HPDE6-E6E7 (cell line): ENCODE results near the gene UTF1.
A peak's percentile ranks its signal among the peaks of the same experiment; 100 is the strongest.

Experiments used
- DNase-seq: peaks from one replicate; pipeline ENCODE4 v3.0.0; 2011; ENCODE audit warnings: missing footprints; ENCODE audit errors: extremely low spot score

The UTF1 gene

DNA sequence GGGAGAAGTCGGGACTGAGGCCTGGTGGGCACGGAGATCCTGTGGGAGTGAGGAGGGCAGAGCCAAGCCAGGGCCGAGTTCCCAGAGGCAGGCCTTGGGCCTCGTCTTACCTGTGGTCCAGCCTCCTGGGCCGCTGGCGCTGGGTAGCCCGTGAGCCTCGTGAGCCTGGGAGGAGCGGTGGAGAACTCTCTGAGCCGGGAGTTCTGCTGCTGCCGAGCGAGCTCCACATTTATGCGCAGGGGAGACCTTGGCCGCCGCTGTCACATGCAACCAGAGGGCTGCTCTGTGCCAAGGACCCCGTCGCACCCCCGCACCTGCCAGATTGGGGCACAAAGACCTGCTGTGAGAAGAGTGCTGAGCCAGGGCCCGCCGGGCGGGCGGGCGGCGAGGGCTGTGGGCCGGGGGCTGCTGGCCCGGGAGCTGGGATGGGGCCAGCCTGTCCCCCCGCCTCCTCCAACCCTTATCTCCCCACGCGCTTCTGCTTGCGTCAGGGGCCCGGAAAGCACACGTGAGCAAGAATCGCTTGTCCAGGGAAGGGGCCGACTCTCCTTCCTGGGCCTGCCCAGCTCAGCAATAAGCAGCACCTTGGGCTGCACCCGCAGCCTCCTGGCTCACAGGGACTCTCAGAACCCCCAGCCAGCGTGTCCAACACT, 17.8 kb downstream of the UTF1 start:
- no peak for DNase-seq

DNA sequence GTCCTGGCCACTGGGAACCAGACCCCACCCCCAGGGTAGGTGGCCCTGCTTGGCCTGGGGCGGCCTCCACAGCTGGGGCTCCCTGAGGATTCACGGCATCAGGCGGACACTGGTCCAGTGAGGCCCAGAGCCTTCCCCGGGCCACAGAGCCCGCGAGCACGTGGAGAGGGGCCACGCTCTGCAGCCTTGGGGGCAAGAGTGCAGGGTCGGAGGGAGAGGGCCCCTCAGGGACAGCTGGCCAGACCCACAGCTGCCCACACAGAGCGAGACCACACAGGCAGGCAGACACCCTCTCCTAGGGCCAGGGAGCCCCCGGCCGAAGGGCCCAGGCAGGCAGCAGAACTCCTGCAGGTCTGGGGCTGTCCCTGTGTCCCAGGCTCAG, 18.3 kb downstream of the UTF1 start:
- no peak for DNase-seq

DNA sequence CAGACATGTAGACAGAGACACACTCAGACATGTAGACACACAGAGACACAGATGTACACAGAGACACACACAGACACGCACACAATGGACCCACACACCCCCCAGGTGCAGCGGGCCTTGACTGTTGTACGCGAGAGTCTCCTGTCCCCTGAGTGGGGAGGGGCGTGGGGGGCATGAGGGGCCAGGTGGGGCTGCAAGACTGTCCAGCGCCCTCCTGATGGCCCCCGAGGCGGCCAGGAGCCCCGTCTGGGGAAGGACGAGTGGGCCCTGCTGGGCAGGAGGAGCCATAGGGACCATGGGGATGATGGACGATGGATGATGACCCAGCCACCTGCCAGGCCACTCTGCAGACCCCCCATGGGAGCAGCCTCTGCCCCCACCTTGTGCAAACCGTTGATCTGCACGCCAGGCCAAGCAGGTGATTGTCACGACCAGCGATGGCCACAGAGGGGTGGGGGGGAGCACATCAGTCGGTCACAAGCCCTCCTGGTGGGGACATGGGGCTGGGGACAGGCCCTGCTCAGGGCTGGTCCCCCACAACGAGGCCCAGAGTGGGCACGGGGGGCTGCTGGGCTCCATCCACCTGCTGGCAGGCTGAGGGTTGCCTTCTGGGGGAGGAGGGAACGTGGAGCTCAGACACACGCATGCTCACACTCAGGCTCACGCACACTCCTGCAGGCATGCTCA, 19.2 kb downstream of the UTF1 start:
- DNase-seq = no peak

DNA sequence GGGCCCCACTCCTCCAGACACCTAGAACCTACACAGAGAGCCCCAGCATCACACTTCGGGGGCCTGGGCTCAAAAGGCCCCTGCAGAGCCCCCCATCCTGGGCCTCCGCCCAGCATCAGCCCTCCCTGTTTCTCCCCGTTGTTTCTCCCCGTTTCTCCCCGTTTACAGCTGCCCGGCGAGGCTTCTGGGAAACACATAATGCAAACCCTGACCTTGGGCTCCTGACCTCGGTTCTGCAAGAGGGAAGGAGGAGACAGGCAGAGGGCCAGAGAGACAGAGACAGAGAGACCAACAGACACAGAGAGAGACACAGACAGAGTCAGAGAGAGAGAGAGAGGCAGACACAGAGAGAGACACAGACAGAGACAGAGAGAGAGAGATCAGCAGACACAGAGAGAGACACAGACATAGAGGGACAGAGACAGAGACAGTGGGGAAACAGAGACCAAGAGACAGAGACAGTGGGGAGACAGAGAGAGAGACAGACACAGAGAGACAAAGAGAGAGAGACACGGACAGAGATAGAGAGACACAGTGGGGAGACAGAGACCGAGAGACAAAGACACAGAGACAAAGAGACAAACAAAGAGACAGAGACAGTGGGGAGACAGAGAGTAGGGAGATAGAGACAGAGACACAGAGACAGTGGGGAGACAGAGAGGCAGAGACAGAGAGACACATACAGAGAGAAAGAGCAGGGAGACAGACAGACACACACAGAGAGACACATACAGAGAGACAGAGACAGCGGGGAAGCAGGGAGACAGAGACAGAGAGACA, 20.1 kb downstream of the UTF1 start:
- DNase-seq = no peak

DNA sequence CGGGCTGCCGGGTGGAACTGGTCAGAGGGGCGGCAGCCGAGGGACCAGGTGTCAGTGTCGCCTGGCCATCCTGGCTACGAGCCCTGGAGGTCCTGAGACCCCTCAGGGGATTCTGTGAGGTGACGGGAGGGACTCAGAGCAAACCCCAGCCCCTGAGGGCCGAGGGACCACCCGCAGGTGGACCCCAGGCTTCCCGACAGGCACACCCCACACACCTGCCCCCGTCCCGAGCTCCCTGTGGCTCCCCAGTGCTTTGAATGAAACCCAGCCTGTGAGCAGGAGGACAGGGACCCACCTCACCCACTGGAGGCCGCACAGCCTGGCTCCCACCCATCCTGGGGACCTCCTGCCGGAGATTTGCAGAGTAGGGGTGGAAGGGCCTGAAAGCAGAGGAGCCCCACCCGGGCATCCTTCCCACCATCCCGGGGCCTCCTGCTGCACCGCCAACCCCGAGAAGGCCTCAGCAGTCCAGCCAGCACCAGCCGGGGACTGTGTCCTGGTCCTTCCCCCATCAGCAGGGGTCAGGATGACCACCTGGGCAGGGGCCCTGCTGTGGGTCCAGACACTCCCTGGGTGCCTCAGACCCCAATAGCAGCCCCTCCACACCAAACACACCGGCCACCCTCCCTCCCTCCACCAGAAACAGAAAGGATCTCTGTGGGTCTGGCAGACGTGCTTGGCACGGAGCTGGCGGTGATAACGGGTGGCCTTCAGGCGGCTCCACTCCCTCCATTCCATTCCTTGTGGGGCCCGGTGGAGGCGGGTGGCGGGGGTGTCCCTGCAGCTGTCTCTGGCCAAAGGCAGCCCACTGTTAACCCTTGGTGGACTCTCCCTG, 21.6 kb downstream of the UTF1 start:
- no peak for DNase-seq

DNA sequence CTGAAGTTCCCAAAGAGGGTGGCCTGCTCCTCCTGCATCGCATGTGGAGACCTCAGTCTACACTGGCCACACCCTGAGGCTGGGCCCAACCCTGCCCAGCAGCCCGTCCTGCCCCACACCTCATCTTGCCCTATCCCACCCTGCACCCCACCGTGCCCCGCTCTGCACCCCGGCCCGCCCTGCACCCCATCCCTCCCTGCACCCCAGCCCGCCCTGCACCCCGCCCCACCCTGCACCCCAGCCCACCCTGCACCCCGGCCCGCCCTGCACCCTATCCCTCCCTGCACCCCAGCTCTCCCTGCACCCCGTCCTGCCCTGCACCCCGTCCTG, 22.2 kb downstream of the UTF1 start:
- no peak for DNase-seq

DNA sequence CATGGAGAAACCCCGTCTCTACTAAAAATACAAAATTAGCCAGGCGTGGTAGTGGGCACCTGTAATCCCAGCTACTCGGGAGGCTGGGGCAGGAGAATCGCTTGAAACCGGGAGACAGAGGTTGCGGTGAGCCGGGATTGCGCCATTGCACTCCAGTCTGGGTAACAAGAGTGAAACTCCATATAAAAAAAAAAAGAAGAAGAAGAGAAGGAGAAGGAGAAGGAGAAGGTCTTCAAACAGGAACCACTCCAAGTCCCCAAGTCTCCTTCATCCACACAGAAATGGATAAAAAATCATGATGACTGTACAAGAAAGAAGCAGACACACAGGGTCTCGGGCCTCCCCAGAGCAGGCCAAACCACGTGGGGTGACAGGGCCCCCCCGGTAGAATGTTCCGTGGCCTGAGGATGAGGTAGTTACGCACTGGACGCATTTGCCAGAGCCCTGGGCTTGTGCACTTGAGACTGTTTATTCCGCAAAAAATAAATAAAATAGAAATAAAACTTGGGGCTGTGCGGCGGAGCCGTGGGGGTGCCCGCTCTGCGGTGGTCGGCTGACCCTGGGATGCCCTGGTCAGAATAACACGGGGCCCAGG, 23.4 kb downstream of the UTF1 start:
- no peak for DNase-seq

DNA sequence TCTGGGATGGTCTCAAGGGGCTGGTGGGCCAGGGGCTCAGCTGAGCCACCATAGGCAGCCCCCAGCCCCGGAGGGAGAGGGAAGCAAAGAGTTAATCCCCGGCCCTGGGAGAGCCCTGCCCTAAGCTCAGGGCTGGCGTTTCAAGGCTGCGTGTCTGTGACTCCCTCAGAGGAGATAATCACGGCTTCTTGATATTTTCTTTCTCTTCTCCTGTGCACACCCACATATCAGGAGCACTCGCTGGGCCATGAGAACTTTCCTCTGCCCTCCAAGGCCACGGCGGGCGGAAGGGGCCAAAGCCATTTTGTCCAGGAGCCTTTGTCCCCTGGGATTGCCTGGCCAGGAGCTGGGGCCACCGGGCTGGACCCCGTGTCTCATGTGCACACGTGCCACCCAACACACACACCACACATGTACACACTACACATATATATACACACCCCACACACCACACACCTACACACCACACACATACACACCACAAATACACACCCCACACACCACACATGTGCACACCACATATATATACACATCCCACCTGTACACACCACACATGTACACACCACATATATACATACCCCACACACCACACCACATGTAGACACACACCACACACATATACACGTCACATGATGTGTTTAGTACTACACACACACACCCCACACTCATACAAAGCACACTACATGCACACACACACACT, 24.6 kb downstream of the UTF1 start:
- no peak for DNase-seq

DNA sequence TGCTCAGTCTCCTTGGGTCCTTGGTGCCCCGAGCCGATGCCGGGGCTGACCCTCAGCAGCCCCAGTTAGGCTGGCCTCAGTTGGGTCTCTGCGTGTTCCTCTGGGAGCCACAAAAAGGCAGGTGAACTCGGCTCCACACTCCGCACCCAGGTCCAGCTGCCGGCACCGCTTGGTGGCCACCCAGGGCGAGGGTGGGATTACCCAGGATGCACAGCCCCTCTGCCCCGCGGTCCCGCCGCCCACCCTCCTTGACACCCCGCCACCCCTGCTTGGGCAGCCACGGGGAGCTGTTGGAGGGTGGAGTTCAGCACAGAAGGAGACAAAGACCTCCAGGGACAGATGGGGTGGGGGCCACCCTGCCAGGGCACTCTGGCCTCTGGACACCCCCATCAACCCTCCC, 25.3 kb downstream of the UTF1 start:
- no peak for DNase-seq

DNA sequence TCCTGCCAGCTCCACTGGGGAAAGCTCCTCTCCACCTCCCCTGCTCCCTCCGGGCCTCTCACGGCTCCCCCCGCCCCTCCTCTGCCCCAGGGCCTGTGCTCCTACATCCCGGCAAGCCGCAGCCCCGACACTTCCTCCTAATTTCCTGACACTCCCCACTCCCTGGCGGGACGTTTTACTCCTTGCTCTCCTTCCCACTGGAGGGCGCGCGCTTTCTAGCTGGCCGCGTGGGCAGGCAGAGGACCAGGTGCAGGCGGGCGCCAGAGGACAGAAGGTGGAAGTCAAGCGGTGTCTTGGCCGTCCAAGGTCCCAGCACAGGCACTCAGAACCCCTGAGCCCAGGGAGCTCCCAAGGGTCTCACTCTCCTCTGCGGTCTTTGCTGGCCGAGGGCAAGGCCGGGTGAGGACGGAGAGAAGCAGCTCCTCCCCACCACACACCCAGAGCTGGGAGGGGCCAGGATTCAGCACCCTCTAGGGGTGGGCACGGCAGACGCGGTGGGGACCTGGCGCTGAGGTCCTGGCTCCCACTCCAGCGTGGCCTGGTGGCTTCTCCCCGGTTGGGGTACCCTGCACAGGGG, 27.6 kb downstream of the UTF1 start:
- peak; percentile 53 for DNase-seq

DNA sequence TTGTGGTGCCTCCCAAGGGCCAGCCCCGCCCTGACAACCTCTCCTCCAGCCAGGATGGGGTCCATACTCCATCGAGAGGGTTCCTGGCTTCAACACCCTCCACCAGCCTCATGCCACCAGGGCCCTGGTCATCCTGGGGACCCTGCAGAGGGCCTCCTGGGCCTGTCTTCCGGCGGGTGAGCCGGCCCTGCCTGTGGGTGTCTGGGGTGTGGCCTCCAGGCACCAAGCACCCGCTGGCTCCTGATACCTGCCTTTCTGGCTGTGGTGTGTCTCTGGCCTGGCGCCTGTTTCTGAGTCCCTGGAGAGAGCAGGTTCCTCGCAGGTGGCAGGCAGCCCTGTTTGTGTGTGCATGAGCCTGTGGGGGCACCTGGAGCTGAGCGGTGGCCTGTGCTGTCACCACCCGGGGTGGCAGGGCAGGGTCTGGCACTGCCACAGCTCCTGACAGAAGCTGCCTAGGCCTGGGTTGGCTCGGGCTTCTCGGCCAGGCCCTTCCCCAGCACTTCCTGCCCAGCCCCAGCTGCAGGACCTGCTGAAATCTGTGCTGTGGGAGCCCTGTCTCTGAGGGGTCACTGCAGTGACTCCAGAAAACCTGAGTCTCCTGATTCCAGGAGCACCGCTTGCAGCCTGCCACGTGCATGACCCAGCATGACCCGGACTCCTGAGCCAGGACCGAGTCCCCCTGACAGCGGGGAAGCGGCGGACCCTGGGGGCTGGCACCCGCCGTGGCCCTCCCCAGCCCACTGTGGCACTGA, 28.2 kb downstream of the UTF1 start:
- peak; percentile 51 for DNase-seq

DNA sequence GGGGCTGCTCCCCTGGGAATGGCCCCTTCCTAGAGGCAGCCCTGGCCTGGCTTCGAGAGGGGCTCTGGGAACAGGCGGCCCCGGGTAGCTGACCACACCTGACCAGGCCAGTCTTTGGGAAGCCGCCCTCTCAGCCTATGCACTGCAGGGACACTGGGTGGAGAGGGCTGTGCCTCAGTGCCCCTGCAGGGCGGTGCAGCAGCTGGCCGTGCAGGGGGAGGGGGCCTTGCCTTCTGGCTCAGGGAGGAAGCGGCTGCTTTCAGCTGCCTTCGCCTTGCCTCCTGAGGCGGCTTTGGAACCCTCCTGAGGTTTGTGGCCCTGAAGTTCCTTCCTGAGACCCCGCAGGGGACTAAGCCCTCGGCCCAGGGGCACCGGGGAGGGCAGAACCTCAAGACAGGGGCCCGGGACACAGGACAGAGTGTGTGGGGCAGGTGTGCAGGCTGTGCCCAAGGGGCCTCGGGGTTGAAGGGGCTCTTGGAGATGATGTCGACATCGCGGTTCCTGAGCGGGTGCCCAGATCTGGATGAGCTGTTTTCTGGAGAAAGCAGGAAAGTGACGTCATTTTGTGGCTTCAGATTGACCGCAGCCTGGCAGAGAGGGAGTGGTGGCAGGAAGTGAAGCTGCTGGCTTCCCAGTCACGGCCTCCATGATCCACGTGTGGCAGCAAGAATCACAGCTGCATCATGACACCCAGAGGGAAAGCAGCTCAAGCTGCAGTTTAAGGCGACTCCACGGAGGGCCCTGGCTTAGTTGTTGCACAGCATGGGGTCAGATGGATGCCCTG, 29.0 kb downstream of the UTF1 start:
- DNase-seq = peak; percentile 92

DNA sequence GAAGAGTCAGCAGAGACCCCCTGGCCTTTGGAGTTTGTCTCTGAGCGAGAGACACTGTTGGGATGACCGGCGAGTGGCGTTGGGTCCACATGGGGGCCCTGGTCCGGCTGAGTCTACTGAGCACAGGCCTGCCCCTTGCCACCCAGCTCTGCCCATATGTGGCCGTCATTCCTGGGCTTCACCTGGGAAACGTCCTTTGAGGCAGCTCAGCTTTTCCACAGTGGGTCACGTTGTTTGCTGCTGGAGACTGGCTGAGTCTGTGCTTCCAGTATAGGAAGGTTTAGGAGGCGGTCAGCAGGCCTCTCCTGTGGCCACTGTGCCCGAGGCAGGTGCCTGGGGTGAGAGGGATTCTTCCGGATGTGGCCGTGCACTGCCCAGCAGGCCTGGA, 29.6 kb downstream of the UTF1 start:
- DNase-seq = no peak

DNA sequence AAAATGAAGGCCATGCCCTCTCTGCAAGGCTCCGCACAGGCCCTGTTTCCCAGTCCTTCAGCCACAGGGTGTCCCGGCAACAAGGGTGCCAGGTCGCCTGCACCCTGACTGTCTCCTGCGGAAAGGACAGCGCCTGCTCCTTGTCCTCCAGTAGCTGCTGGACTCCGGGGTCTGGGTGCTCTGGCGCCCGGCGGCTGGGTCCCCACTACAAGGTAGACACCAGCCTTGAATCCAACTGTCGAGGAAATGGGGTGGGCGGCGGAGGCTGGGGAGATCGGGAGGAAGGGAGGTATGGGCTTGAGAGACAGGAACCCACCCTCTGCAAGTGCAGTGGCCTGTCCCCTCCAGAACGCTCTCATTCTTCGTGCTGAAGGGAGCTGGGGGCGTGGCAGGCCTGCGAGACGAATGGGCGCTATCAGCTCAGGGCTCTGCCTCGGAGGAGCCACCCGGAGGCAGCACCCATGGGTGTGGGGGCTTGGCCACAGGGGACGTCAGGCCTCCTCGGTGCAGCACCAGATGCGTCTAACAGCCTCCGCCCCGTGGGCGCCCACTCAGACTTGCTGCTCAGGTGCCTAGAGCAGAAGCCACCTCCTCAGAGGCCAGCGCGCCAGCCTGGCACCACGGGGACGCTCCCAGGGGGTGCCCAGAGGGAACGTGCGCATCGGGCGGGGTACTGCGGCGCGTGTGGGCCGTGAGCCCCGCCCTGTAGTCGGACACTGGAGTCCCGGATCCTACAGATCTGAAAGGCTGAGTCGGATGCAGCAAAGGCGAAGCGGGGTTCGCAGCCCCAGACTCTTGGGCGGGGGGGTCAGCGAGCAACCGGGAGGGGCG, 31.1 kb downstream of the UTF1 start:
- no peak for DNase-seq

DNA sequence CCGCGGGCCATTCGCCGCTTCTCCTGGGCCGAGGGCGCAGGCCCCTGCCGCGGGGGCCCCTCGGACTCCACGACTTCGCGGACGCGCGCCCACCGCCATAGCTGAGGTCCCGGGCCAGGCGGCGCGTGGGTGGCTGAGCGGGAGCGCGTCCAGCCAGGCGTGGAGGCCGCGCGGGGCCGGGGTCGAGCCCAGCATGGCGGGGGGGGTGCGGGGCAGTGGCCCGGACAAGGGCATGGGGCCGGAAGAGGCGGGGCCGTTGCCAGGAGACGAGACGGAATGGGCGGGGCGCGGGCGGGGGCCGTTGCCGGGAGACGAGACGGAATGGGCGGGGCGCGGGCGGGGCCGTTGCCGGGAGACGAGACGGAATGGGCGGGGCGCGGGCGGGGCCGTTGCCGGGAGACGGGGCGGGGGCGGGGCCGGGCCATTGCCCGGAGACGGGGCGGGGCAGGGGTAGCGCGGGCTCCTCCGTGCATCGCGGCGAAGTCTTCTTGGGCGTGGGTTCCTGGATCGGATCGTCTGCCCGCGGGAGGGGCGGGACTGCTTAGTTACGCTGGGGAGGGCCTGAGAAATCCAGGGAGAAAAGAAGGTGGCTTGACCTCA, 31.8 kb downstream of the UTF1 start:
- DNase-seq = peak; percentile 64

DNA sequence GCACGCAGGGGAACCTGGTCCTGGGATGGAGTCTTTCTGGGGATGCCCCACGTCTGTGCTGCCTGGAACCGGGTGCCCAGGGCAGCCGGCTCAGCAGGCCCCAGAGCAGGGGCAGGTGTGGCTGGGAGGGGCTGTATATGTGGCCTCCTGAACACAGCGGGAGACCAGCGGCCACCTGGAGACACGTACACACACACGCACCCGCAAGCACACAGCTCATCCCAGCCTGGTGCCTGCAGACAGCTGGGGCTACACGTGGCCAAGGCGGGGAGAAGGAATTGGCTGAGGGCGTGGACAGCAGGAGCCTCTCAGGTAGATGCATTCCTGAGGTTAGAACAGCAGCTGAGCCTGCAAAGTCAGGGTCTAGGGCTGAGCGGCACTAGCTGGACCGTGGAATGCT, 32.7 kb downstream of the UTF1 start:
- peak; percentile 48 for DNase-seq

DNA sequence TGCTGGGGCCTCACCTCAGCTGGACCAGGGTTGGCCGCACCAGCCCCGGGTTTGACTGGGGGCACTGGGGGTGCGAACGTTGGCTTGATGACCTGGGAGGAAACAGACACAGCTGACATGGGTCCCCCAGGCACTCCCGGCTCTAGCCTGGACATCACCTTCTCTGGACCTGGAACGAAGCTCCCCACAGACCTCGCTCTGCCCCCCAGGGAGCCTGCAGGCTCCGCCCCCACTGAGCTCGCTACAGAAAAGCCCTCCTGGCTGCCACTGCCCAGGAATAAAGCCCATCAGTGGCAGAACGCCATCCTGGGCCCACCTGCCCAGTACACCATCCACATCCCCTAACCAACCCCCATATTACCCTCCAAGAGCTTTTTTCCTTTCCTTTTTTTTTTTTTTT, 33.7 kb downstream of the UTF1 start:
- no peak for DNase-seq

DNA sequence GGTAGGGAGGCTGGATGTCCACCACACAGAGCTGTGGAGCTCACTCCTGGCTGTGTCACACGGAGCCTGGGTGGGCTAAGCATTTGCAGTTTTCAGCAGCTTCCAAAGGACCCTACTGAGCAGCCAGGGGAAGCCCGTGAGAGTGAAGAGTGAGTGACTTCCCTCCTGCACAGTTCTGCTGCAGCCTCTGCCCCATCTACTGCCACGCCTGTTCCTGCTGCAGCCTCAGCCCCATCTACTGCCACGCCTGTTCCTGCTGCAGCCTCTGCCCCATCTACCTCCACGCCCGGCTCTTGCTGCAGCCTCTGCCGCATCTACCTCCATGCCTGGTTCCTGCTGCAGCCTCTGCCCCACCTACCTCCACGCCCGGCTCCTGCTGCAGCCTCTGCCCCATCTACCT, 34.4 kb downstream of the UTF1 start:
- DNase-seq = no peak
